Activated CD8-positive, alpha-beta memory T cell treated with anti-CD3 and anti-CD28 coated beads, Interleukin-2, amount 10 ng/mL, durations not matched to agents 7 days and 5 days (primary cell): Measurements from ENCODE around the gene LNPEP. TPM values are rescaled to one million over a fixed set of nuclear protein-coding genes. Genes with fewer than 3 reads are reported as not detected.

ENCODE experiments used
- ATAC-seq: fragments of 150-1000 bp; cut with Tn5 transposase; one replicate; pipeline ENCODE4 v1.10.0; 2021; ENCODE audit warnings: moderate library complexity
- CTCF ChIA-PET: fragments of 350-600 bp; sonication (Branson Sonifier 250); formaldehyde crosslinking; loops from one replicate; lab custom pipeline; 2021; ENCODE audit warnings: antibody characterized with exemption; lab: Charles Lee
- DNase-seq: peaks from one replicate; pipeline ENCODE4 v3.0.0-alpha.2; 2020
- H3K27ac Mint-ChIP-seq: one replicate; pipeline ENCODE4 v1.8.0; 2021; ENCODE audit warnings: mild to moderate bottlenecking, mixed read lengths
- H3K27me3 Mint-ChIP-seq: one replicate; pipeline ENCODE4 v1.8.0; 2021; ENCODE audit warnings: mixed read lengths
- H3K36me3 Mint-ChIP-seq: one replicate; pipeline ENCODE4 v1.8.0; 2021; ENCODE audit warnings: mild to moderate bottlenecking, mixed read lengths
- H3K4me1 Mint-ChIP-seq: one replicate; pipeline ENCODE4 v1.8.0; 2021; ENCODE audit warnings: mixed read lengths
- H3K4me3 Mint-ChIP-seq: one replicate; pipeline ENCODE4 v1.8.0; 2021; ENCODE audit warnings: mild to moderate bottlenecking, moderate library complexity, mixed read lengths
- H3K9me3 Mint-ChIP-seq: one replicate; pipeline ENCODE4 v1.8.0; 2022; ENCODE audit warnings: low read depth, mixed read lengths
- total RNA-seq, 2 experiments: library from RNA; stranded (reverse); gene quantifications; one replicate each; pipeline ENCODE4 v1.2.3, GENCODE V29; 2021

The LNPEP gene
- total RNA-seq, 2 experiments from 2014 or later = 67.4 to 80.4 TPM

DNA sequence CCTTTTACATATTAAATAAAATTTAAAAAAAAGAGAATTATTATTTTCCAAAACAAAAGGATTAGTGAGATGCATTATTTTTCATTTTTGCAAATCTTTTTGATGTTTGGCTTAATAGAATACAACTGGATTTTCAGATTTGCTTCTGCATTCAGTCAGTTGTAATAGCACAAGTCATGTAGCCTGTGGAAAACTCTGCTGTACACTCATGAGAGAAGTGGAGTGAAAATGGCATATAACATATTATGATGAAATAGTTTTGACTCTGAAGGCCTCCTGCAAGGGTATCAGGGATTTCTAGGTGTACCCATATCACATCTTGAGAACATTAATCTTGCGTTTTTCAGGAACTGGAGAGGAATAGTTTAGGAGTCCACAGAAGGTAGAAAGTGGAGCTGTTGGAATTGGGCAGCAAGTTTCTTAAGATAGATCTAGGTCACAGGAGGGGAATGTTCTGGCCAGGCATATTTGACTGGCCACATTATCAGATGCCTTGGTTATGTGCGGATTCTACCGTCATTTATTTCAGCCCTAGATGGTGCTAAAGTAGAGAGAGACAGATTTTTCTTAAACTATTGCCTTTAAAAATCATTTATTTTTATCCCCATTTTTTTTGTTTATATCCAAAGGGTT, 16.4 kb downstream of the LNPEP start:
- Mint-ChIP-seq H3K27me3 (no peaks in the 10 kb centered on the region), H3K36me3 (peaks cover 38% of the 10 kb centered on the region), H3K4me1 (peaks cover 43% of the 10 kb centered on the region), H3K4me3 (no peak overlapping the region), H3K27ac (no peak overlapping the region), H3K9me3 (no peaks in the 10 kb centered on the region)
- no peak for DNase-seq
- CTCF ChIA-PET = interaction anchor here (0.9 kb wide), 1 partner anchor 12 kb away, joined by 3 read pairs; no protein-coding TSS in a partner anchor
- ATAC-seq = no peak

DNA sequence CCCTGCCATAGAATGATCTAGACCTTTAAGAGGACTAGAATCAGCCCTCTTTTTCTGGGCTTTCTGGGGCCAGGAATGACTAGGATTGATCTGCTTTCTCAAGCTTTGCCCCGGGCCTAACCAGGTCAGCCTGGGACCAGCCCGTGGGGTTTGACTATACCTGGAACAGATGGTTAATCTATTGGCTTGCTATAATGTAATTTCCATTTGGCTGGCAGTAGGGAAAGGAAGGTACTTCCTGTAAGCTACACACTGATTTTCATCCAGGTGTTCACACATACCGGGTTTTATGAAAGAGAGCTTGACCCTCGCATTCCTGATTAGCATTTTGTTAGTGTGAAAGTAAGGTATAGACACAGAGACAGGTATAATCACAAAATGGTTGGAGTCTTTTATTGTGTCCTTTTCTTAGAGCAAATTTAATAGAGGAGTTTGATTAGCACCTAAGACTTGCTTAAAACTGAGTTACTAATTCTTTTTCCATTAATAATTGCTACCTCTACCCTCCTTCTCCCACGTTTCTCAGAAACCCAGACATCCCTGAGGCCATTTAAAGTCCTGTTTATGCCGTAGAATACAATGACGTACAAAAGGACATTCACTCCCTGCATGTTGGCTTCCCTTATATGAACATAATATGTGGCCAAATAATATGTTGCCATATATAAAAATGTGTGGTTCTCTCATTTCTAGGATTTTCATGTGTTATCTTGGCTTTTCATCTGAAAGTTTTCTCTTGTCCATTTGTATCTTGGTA, 17.3 kb downstream of the LNPEP start:
- H3K27ac Mint-ChIP-seq = no peak overlapping the region
- CTCF ChIA-PET = interaction anchor here (0.9 kb wide), 1 partner anchor 13 kb away, joined by 3 read pairs; no protein-coding TSS in a partner anchor
- peaks cover 50% of the 10 kb centered on the region for H3K4me1 Mint-ChIP-seq
- H3K36me3 Mint-ChIP-seq = peaks cover 37% of the 10 kb centered on the region
- DNase-seq (no peak), ATAC-seq (no peak)
- no peaks in the 10 kb centered on the region for H3K9me3 Mint-ChIP-seq
- H3K4me3 Mint-ChIP-seq = no peak overlapping the region
- H3K27me3 Mint-ChIP-seq = no peaks in the 10 kb centered on the region

DNA sequence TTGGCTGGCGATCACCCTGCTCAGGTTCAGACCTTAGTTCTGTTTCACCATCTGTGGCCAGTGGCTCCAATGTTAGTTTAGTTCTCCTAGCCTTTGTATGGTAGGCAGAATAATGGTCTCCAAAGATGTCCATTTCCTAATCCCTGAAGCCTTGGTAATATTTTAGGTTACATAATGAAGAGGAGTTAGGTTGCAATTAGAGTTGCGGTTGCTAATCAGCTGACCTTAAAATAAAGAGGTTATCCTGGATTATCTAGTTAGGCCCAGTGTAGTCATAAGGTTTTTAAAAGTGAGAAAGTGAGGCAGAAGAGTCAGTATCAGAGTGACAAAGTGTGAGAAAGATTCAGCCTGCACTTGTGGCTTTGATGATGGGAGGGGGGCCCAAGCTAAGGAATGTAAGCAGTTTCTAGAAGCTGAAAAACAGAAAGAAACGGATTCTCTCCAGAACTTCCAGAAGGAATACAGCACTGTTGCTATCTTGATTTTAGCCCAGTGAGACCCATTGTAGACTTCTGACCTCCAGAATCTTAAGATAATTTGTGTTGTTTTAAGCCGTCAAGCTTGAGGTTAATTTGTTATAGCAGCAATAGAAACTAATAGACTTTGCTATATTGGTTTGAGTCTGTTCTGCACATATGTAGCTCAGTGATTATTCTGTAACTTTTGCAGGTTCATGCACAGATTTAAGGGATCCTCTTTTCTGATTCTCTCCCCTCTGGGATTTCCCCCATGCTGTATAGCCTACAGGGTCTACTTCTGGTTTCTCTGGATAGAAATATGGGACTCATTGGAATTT, 21.6 kb downstream of the LNPEP start:
- Mint-ChIP-seq H3K36me3 (peaks cover 28% of the 10 kb centered on the region), H3K27ac (peak overlapping the region; percentile 88), H3K4me1 (peaks cover 71% of the 10 kb centered on the region), H3K9me3 (no peaks in the 10 kb centered on the region), H3K4me3 (peak overlapping the region; percentile 68), H3K27me3 (no peaks in the 10 kb centered on the region)
- peak; percentile 78 for ATAC-seq
- DNase-seq = peak; percentile 67
- CTCF ChIA-PET = interaction anchor here (0.8 to 2.4 kb wide), 4 partner anchors 17 to 88 kb away, joined by 3 to 6 read pairs (median 4); no protein-coding TSS in a partner anchor

DNA sequence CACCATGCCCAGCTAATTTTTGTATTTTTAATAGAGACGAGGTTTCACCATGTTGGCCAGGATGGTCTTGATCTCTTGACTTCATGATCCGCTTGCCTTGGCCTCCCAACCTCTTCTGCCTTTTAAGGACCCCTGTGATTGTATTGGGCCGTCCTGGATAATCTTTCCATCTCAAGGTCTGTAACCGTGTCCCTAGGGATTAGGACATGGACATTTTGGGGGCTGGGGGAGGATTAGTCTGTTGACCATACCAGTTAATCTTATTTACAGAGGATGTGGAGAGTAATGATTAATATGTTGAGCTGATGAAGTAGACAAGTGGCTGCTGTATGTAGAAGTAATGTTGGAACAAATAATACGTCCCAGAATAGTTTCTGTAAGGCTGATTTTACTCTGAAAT, 23.1 kb downstream of the LNPEP start:
- CTCF ChIA-PET = interaction anchor here (0.7 to 2.4 kb wide), 3 partner anchors 9 to 25 kb away, joined by 3 to 6 read pairs (median 5); partner anchors contain the start of gene LNPEP
- no peak for DNase-seq
- no peak for ATAC-seq
- H3K4me1 Mint-ChIP-seq = peaks cover 73% of the 10 kb centered on the region
- peak overlapping the region; percentile 30 for H3K4me3 Mint-ChIP-seq
- H3K27me3 Mint-ChIP-seq = no peaks in the 10 kb centered on the region
- H3K27ac Mint-ChIP-seq = peak overlapping the region; percentile 88
- peaks cover 37% of the 10 kb centered on the region for H3K36me3 Mint-ChIP-seq
- H3K9me3 Mint-ChIP-seq = no peaks in the 10 kb centered on the region

DNA sequence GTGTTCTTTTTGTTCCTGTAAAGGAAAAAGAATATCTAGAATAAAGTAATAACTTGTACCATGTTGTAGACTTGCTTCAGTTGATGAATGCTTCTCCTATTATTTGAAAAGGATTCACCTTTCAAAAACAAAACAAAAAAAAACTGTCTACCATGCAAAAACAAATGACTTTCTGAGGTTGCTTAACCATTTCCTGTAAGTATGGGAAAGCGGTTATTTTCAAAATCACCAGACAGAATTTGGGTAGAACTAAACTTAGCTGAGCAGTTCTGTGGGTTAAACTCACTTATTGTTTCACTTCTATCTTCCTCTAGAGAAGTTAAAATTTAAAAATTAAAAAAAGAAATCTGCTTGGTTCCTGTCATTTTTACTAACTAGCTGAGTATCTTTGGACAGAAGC, 25.2 kb downstream of the LNPEP start:
- H3K27ac Mint-ChIP-seq = peak overlapping the region; percentile 86
- H3K9me3 Mint-ChIP-seq = peaks cover 3% of the 10 kb centered on the region
- DNase-seq (no peak), ATAC-seq (peak; percentile 55)
- H3K4me3 Mint-ChIP-seq = peak overlapping the region; percentile 48
- CTCF ChIA-PET = interaction anchor here (0.9 to 1.6 kb wide), 2 partner anchors 25 to 209 kb away, joined by 4 to 5 read pairs; partner anchors contain the start of gene LNPEP
- peaks cover 75% of the 10 kb centered on the region for H3K4me1 Mint-ChIP-seq
- H3K27me3 Mint-ChIP-seq = no peaks in the 10 kb centered on the region
- peaks cover 41% of the 10 kb centered on the region for H3K36me3 Mint-ChIP-seq

DNA sequence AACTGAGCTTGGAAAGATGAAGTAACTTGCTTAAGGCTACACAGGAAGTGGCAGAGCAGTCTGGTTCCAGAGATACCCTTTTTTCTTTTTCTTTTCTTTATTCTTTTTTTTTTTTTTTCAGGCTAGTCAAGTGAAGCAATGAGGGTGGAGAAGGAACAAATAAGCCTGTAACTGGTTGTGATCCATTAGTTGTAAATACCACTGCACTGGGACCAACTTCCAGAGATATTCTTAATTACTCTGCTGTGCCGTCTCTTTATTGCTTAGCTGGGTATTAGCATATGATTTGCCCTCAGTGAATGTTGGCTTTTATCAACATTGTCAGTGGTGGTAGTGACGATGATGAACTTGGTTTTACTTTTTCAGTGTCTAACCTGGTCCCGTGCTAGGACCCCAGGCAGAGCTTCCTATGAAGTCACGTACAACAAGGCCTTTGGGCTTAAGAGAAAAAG, 26.7 kb downstream of the LNPEP start:
- H3K4me1 Mint-ChIP-seq = peaks cover 66% of the 10 kb centered on the region
- no peak for DNase-seq
- peak; percentile 18 for ATAC-seq
- CTCF ChIA-PET = interaction anchor here (0.5 to 1.9 kb wide), 7 partner anchors 10 to 171 kb away, joined by 3 to 8 read pairs (median 4); partner anchors contain the start of gene LNPEP
- H3K27me3 Mint-ChIP-seq = no peaks in the 10 kb centered on the region
- peak overlapping the region; percentile 50 for H3K4me3 Mint-ChIP-seq
- peak overlapping the region; percentile 94 for H3K27ac Mint-ChIP-seq
- peaks cover 47% of the 10 kb centered on the region for H3K36me3 Mint-ChIP-seq
- peaks cover 3% of the 10 kb centered on the region for H3K9me3 Mint-ChIP-seq

DNA sequence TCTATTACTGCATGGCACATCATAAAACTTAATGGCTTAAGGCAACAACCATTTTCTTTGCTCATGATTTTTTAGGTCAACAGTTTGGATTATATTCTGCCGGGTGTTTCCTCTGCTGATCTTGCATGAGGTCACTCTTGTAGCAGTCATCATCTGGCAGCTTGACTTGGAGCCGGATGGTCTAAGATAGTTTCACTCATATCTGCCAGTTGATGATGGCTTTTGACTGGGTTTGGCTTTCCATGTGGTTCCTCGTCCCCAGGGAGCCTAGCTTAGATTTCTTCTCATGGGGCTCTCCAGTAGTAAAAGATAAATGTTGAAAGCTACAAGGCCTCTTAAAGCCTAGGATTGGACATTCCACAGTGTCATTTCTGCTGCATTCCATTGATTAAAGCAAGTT, 27.4 kb downstream of the LNPEP start:
- H3K36me3 Mint-ChIP-seq = peaks cover 47% of the 10 kb centered on the region
- ATAC-seq = peak; percentile 77

DNA sequence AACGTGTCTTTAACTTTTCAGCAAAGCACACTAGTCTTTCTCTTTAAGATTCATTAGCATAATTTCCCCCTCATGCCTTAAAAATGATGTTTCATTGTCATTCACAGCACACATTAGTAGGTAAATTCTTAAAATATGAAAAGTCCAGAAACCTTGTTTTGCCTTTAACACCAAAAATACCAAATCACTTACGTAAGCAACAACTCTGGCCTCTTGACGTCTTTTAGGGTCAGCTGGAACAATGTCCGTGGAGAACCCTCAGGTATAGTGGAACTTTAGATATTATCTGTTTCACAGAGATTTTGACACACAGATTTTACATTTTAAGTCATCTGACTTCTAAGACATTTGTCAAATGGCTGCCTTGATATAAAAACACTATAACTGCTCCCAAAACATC, 30.9 kb downstream of the LNPEP start:
- Mint-ChIP-seq H3K4me1 (peaks cover 63% of the 10 kb centered on the region), H3K4me3 (no peak overlapping the region), H3K27ac (no peak overlapping the region), H3K27me3 (no peaks in the 10 kb centered on the region), H3K9me3 (peaks cover 3% of the 10 kb centered on the region), H3K36me3 (peaks cover 45% of the 10 kb centered on the region)
- DNase-seq (no peak), ATAC-seq (no peak)
- CTCF ChIA-PET = interaction anchor here (1.5 kb wide), 1 partner anchor 26 kb away, joined by 5 read pairs; no protein-coding TSS in a partner anchor

More for the DNA sequence above, 27.4 kb downstream of the LNPEP start:
- Mint-ChIP-seq H3K9me3 (peaks cover 3% of the 10 kb centered on the region), H3K4me3 (peak overlapping the region; percentile 44), H3K27ac (peak overlapping the region; percentile 94), H3K4me1 (peaks cover 64% of the 10 kb centered on the region), H3K27me3 (no peaks in the 10 kb centered on the region)
- CTCF ChIA-PET = interaction anchor here (0.5 to 1.9 kb wide), 5 partner anchors 10 to 171 kb away, joined by 3 to 8 read pairs (median 4); partner anchors contain the start of gene LNPEP
- peak; percentile 71 for DNase-seq

DNA sequence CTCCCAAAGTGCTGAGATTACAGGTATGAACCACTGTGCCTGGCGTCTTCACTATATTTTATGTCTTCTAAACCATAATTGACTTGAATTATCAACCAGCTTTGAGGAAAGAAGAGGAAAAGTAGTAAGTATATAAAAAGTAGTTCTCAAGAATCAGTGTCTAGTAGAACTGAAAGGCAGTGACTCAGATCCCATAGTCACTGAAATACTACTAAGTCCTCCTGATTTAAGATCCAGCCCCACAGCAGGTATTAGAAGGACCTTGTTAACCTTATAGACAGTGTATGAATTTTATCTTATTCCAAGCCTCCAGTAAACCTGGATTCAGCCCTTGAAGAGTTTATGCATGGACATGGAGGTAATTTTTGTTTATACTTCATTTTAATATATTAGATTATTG, 31.5 kb downstream of the LNPEP start:
- Mint-ChIP-seq H3K4me3 (no peak overlapping the region), H3K36me3 (peaks cover 47% of the 10 kb centered on the region), H3K9me3 (peaks cover 3% of the 10 kb centered on the region), H3K27ac (no peak overlapping the region), H3K4me1 (peaks cover 63% of the 10 kb centered on the region), H3K27me3 (no peaks in the 10 kb centered on the region)
- no peak for ATAC-seq
- CTCF ChIA-PET = no interaction called here
- DNase-seq = no peak

DNA sequence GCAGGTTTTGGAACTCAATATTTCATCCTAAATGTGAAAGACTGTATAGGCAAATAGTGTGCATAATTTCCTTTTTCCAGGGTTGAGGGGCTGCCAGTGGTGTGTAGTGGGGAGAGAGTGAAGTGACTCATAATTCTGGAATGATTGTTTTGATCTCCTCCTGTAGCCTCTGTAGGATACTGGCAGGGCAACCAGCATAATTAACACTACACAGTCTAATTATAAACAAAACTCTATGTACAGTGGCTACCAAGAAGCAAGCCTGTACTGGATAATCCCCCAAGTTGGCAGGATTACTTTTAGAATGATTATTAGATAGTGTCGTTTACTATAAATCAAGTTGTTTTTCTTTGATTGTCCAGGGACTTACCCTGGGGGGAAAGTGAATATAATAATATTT, 32.2 kb downstream of the LNPEP start:
- CTCF ChIA-PET = no interaction called here
- Mint-ChIP-seq H3K4me3 (no peak overlapping the region), H3K9me3 (peaks cover 3% of the 10 kb centered on the region), H3K36me3 (peaks cover 47% of the 10 kb centered on the region), H3K27me3 (no peaks in the 10 kb centered on the region), H3K27ac (no peak overlapping the region), H3K4me1 (peaks cover 63% of the 10 kb centered on the region)
- ATAC-seq = no peak
- DNase-seq = no peak

DNA sequence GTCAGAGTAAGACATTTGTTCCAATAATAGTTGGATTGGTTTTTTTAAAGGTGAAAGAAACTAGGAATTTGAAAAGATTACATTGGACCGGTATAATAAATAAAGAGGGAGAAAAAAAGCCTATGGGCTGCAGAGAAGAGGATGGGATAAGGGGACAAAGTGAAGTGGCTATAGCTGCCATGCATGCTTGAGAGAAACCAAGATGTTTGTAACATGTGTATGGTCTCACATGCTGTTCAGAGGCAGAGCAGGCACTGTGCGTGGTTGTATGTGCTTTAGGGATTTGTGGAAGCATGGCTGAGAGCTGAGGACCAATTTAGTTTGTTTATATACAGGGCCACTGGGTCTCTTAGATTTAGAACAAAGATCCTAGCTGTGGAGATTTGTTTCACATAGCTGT, 32.7 kb downstream of the LNPEP start:
- Mint-ChIP-seq H3K9me3 (peaks cover 3% of the 10 kb centered on the region), H3K4me1 (peaks cover 60% of the 10 kb centered on the region), H3K36me3 (peaks cover 43% of the 10 kb centered on the region)

DNA sequence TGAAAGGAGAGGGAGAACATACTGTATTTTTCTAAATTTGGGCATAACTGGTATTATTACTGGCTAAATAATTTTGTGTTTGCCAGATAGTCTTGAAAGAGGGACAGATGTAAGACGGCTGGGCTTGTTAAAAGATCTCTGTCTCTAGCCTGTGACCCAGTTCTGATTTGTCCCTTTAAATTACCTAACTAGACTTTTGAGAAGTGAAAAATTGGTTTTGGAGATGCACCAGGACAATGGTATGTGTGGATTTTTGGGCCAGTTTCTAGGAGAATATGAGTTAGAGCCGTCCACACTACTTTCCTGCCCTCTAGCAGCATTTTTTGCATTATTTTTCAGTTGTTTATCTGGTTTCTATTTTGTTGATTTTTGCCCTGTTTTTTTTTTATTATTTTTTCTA, 33.5 kb downstream of the LNPEP start:
- peaks cover 45% of the 10 kb centered on the region for H3K36me3 Mint-ChIP-seq
- no peak overlapping the region for H3K4me3 Mint-ChIP-seq

More for the DNA sequence above, 32.7 kb downstream of the LNPEP start:
- ATAC-seq (no peak), DNase-seq (no peak)
- CTCF ChIA-PET = interaction anchor here (0.7 to 1.0 kb wide), 2 partner anchors 32 to 100 kb away, joined by 3 read pairs; partner anchors contain the start of gene LNPEP
- H3K27me3 Mint-ChIP-seq = no peaks in the 10 kb centered on the region
- H3K4me3 Mint-ChIP-seq = no peak overlapping the region
- no peak overlapping the region for H3K27ac Mint-ChIP-seq

More for the DNA sequence above, 33.5 kb downstream of the LNPEP start:
- ATAC-seq (no peak), DNase-seq (no peak)
- H3K9me3 Mint-ChIP-seq = peaks cover 3% of the 10 kb centered on the region
- CTCF ChIA-PET = interaction anchor here (0.7 to 1.0 kb wide), 2 partner anchors 33 to 100 kb away, joined by 3 read pairs; partner anchors contain the start of gene LNPEP
- H3K27me3 Mint-ChIP-seq = no peaks in the 10 kb centered on the region
- peaks cover 63% of the 10 kb centered on the region for H3K4me1 Mint-ChIP-seq
- no peak overlapping the region for H3K27ac Mint-ChIP-seq
